Right ventricle myocardium superior (tissue), 1 donor: ENCODE measurements around the gene ABCG2. TPM values are rescaled to one million over a fixed set of nuclear protein-coding genes. Genes with fewer than 3 reads are reported as not detected.
"Not testable (repeated sequence)": the region's sequence is repeated elsewhere in the genome, so short reads cannot be mapped to it uniquely, and the experiment has no call there.

Experiments used
- ATAC-seq: fragments of 200-7000 bp; cut with Tn5 transposase; one replicate; pipeline ENCODE4 v1.9.1; 2020; ENCODE audit warnings: mild to moderate bottlenecking; ENCODE audit not compliant: poor library complexity
- DNase-seq: peaks from one replicate; pipeline ENCODE4 v3.0.0-alpha.2; 2020
- intact Hi-C: fragments of 100-400 bp; cut with DNase I; formaldehyde crosslinking; loops from one replicate; pipeline ENCODE4 v1.11.2; 2022
- total RNA-seq: library from RNA; stranded (reverse); fragmentation: NEBNext Ultra II Directional; extraction: Animal tissue kit (Norgen Biotek cat#: 25700); gene quantifications from one replicate; pipeline ENCODE4 v1.2.1, GENCODE V29; 2021
- donor health status: DM: no; HTN: yes; CAD: no; lungs with severe emphysema.

Gene ABCG2
- total RNA-seq, 1 donor from 2014 or later = 0.75 TPM

- intact Hi-C loops = no loop called here
- no peak for ATAC-seq
- no peak for DNase-seq
Observed at GRCh38 chr4:88172987-88173386, 14.5 kb upstream of the ABCG2 start.

DNA sequence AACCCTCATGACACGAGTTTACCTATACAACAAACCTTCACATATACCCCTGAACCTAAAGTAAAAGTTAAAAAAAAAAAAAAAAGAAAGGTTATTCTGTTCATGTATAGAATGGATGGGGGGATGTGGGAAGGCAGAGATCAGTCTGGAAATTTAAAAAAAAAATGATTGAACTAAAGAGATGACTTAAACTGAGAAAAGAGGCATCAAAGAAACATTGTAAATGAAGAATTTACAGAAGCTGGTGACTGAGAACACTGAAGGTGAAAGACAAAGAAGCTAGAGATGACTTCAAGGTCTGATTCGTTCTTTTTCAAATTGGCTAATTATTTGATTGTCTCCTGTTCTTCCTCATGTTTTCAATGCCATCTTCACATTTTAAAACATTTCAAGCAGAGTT lies 12.8 kb upstream of the ABCG2 start:
- no peak for DNase-seq
- intact Hi-C loops = no loop called here
- ATAC-seq = no peak

GRCh38 chr4:88169298-88169697 lies 10.9 kb upstream of the ABCG2 start:
- intact Hi-C loops = no loop called here
- ATAC-seq = no peak
- DNase-seq = no peak

GRCh38 chr4:88166608-88167007 lies 8.2 kb upstream of the ABCG2 start:
- ATAC-seq (no peak), DNase-seq (no peak)
- intact Hi-C loops = no loop called here

- intact Hi-C loops = no loop called here
Observed at GRCh38 chr4:88163336-88163735, 4.9 kb upstream of the ABCG2 start.

GRCh38 chr4:88162626-88163025 lies 4.2 kb upstream of the ABCG2 start:
- DNase-seq = no peak
- intact Hi-C loops = no loop called here
- ATAC-seq = no peak

More at GRCh38 chr4:88163336-88163735, 4.9 kb upstream of the ABCG2 start:
- ATAC-seq = no peak
- no peak for DNase-seq

GRCh38 chr4:88159229-88159725 lies 838 bp upstream of the ABCG2 start:
- intact Hi-C loops = no loop called here
- ATAC-seq = peak; percentile 59
- no peak for DNase-seq

- intact Hi-C loops = no loop called here
- ATAC-seq = no peak
- no peak for DNase-seq
Observed at GRCh38 chr4:88158038-88158488, 376 bp downstream of the ABCG2 start.

- intact Hi-C loops, ATAC-seq, DNase-seq: not testable (repeated sequence)
Observed at GRCh38 chr4:88152331-88152730, 6.1 kb downstream of the ABCG2 start.

GRCh38 chr4:88148560-88148959 lies 9.9 kb downstream of the ABCG2 start:
- DNase-seq (no peak), ATAC-seq (no peak)
- intact Hi-C loops = no loop called here

- intact Hi-C loops = no loop called here
- ATAC-seq (no peak), DNase-seq (no peak)
Observed at GRCh38 chr4:88147799-88148217, 10.6 kb downstream of the ABCG2 start.

DNA sequence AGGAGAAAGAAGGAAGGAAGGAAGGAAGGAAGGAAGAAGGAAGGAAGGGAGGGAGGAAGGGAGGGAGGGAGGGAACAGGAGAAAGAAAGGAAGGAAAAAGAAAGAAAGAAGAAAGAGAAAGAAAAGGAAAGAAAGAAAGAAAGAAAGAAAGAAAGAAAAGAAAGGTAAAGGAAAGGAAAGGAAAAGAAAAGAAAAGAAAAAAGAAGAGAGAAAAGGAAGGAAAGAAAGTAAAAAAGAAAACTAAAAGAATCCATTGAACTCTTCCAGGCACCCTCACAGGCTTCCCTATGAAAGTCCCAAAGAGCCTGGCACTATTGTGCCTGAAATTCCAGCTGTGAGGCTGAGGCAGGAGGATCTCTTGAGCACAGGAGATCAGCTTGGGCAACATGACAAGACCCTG lies 11.5 kb downstream of the ABCG2 start:
- ATAC-seq (no peak), DNase-seq (no peak)
- intact Hi-C loops = no loop called here

DNA sequence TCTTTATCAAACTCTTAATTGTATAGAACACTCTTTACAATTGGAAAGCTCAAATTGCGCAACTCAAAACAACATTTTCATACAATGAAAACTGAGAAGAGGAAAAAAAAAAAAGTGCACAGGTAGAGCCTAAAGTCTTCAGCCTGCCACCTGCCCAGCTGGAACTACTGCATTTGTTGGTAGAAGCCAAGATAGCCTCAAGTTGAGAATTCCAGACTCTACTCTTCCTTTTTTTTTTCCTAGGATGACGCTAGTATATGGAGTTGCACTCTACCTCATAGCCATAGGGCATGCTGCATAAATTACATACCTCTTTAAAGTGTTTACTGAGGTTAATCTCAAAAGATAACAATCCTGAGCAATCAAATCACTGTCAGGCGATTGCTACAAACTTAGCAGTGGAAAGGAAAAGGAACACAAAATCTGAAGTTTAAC lies 13.6 kb downstream of the ABCG2 start:
- ATAC-seq = no peak

GRCh38 chr4:88144048-88144447 lies 14.4 kb downstream of the ABCG2 start:
- intact Hi-C loops = no loop called here
- DNase-seq (no peak), ATAC-seq (no peak)

More for the DNA sequence above, 13.6 kb downstream of the ABCG2 start:
- intact Hi-C loops = no loop called here
- DNase-seq = no peak

- ATAC-seq (no peak), DNase-seq (no peak)
- intact Hi-C loops = no loop called here
Observed at GRCh38 chr4:88143504-88143903, 14.9 kb downstream of the ABCG2 start.

DNA sequence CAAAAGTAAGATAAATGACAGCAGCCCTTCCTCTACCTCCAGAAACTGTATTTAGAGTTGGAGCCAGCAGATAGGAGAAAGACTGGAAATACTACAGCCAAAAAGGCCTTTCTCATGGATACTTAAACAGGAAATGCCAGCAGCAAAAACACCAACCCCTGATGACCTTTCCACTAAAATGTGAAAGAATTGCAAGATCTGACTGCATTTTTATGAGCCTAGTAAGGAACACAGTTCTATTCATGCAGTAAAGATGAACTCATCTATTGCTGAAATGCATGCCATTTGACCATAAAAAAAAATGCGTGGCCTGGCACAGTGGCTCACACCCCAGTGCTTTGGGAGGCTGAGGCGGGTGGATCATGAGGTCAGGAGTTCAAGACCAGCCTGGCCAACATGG lies 19.9 kb downstream of the ABCG2 start:
- DNase-seq (no peak), ATAC-seq (no peak)
- intact Hi-C loops = no loop called here

DNA sequence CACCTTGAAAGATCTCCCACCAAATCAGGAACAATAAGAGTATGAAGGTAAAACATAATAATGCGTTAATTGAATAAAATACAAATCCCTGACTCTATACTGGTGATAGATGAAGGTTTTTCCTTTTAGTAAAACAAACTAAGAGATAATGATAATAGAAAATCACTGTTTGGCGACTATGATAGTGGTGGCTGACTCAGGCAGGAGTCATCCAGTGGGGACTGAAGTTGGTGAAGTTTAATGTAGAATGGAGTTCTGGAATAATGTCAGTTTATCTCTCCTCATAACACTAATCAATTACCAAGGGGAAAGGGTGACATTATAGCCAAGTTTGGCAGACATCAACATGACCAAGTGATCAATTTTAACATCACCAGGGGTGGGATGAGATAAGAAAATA lies 21.3 kb downstream of the ABCG2 start:
- intact Hi-C loops = no loop called here
- DNase-seq (no peak), ATAC-seq (no peak)

DNA sequence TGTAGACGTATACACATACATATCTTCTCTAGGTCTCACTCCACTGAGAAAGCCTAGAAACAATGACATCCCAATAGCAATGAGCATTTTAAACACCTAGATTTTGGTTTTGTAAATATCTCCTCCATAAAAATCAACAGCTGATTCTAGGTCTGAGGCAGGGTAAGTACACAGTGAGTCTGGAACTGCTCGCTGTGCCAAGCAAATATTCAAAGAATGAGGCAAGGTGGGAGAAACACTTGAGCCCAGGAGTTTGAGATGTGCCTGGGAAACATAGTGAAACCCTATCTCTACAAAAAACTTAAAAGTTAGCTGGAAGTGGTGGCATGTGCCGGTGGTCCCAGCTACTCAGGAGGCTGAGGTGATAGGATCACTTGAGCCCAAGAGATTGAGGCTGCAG lies 22.2 kb downstream of the ABCG2 start:
- intact Hi-C loops = no loop called here
- no peak for ATAC-seq
- no peak for DNase-seq

DNA sequence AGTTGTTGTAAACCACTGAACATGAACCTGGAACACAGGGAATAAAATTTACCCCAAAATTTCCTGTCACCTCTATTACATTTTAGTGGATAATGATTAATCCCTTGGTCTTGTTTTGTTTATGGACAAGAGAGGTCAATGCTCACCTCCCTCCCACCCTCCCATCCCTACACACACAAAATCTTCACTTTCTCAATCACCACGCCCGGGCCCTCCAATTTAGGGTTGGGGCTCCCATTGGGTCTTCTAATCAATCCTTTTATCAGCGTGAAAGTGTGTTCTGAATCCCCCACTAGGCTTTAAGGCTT lies 23.1 kb downstream of the ABCG2 start:
- DNase-seq (no peak), ATAC-seq (no peak)
- intact Hi-C loops = no loop called here

DNA sequence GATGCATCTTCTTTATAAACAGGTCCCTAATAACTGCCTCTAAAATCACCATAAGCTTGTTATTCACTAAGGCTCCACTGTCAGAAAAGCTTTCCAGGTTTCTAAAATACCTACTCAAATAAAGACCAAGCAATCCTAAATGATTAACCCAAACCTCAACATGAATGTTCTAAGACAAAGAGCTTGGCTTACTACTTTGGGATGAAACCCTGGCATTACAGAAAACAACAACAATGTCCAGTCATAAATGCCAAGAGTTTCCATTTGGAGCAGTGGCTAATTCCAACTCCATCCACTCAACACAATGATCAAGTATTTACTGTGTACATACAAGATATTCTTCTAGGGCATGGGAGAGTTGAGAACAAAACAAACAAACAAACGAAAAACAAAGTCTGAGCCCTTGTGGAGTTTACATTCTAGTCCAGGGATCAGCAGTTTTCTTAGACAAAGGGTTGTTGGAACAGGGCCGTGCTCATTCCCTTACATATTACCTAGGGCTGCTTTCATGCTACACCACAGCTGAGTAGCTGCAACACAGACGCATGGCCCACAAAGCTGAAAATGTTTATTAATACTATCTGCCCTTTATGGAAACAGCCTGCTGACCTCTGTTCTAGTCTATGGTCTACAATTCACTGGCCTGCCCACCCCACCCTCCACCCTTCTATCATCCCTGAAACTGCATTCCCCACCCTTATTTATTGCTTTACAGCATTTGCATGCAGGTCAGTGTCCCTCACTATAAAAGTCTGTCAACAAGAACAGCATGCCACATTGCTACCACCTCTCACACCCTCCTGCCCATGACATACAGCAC lies 23.7 kb downstream of the ABCG2 start:
- ATAC-seq (no peak), DNase-seq (no peak)
- intact Hi-C loops = no loop called here

GRCh38 chr4:88134111-88134510 lies 24.3 kb downstream of the ABCG2 start:
- intact Hi-C loops = no loop called here
- DNase-seq (no peak), ATAC-seq (no peak)
